ENCODE results near the gene TMPRSS6. TPM values are rescaled to one million over a fixed set of nuclear protein-coding genes. Genes with fewer than 3 reads are reported as not detected.

Gene TMPRSS6
- total and polyA plus RNA-seq, 2 of the 8 experiments (the other 6 are each of a cell fraction or from before 2014, with no cell fraction given), result 0.02 TPM; not detected in 1

DNA sequence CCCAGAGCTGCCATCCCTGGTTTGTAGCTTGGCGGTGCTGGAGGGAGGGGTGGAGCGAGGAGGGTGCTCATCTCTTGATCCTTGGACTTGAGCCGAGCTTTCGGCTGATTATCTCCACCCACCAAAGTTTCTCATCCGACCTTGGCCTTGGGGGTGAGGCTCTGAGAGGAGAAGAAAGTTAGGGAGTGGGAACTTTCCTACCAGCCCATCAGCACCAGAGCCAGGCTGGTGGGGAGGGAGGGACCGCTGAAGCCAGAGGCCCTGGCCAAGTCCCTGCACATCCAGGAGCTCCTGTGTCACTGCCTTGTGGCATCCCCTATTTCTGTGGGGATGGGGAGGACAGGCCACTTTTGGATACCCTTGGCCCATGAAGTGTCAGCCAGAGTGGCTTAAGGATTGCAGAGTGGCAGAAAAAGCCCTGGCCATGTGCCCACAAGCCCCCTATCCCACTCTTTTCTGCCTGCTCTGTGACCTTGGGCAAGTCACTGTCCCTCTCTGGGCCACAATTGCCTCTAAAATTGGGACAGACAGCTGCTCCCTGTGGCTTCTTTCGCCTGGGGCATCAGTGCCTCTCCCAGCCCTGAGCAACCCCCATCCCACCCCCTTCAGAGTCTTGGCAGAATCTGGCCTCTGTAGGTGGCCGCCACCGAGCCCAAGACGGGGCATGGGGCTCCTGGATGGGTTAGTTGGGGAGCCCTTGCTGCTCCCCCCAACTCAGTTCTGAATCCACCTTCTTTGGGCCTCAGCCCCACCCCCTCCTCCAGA lies 47.7 kb downstream of the TMPRSS6 start:
- H3K4me3 ChIP-seq (ENCODE audit: extremely low read depth in 1 of 4, insufficient read depth in 2 of 4, low read depth in 3 of 4, low read length in 4 of 4), result no peak overlapping the region
- peaks cover 0 to 8% (median 2%) of the 10 kb centered on the region in 4 experiments; a peak in 4 of 8 replicates for H3K36me3 ChIP-seq (ENCODE audit: control insufficient read depth in 2 of 4, insufficient read depth in 4 of 4, low read length in 3 of 4)
- no peak overlapping the region for H2AK5ac ChIP-seq (ENCODE audit: low read depth, low read length)
- no peaks in the 10 kb centered on the region; the same call in 1 of the 2 replicates for H3K23me2 ChIP-seq (ENCODE audit: low read depth, low read length)
- no peak overlapping the region; the same call in 1 of the 2 replicates for H3K18ac ChIP-seq (ENCODE audit: extremely low read depth, low read length)
- no peak overlapping the region for H3K4me2 ChIP-seq (ENCODE audit: insufficient read depth in 1 of 2, low read depth in 2 of 2, low read length in 2 of 2)
- H3K4me1 ChIP-seq (replicated peaks in 1 of 4; ENCODE audit: control insufficient read depth in 3 of 4, insufficient read depth in 4 of 4, low read length in 3 of 4), result peaks cover 0 to 20% (median 12%) of the 10 kb centered on the region in 4 experiments; a peak in 6 of 7 replicates
- 82% methylated on average over 10 of the region's 10 CpGs; no CpG with 5 or more reads in 1 of the 2 experiments for WGBS, 2 experiments (ENCODE audit: extremely low coverage in 1 of 2, insufficient coverage in 1 of 2, insufficient read length in 1 of 2, insufficient replicate concordance in 2 of 2, low coverage in 1 of 2, low lambda C conversion rate in 2 of 2, missing lambda C conversion rate in 1 of 2)
- H3K9me3 ChIP-seq (ENCODE audit: insufficient read depth in 2 of 2, low read depth in 1 of 2, low read length in 1 of 2), result no peaks in the 10 kb centered on the region
- no peak for DNase-seq (ENCODE audit: low read depth in 1 of 2, low spot score in 2 of 2)
- H3K23ac ChIP-seq (ENCODE audit: insufficient read length), result no peak overlapping the region
- no peak overlapping the region for H2BK5ac ChIP-seq (ENCODE audit: low read depth, low read length)
- ChIA-PET CTCF (ENCODE audit: partially characterized antibody) (interaction anchor here (1.5 kb wide), 1 partner anchor 29 kb away, joined by 4 read pairs; no protein-coding TSS in a partner anchor), POLR2A (ENCODE audit: partially characterized antibody) (interaction anchor here (1.0 to 1.1 kb wide), 3 partner anchors 10 to 43 kb away, joined by 3 to 4 read pairs (median 4); partner anchors contain the start of gene KCTD17)
- H3K27me3 ChIP-seq (replicated peaks in 1 of 4; ENCODE audit: control insufficient read depth in 3 of 4, extremely low read depth in 1 of 4, insufficient read depth in 3 of 4, low read length in 3 of 4), result peaks cover 0 to 15% (median 12%) of the 10 kb centered on the region in 4 experiments; a peak in 5 of 7 replicates
- no peak overlapping the region for H3K56ac ChIP-seq (replicated peaks; ENCODE audit: insufficient read length, low read depth, low read length)
- H4K8ac ChIP-seq (ENCODE audit: extremely low read depth, insufficient read depth, low read length), result no peak overlapping the region
- no peak overlapping the region for H2AFZ ChIP-seq (ENCODE audit: low read length)
- no peak overlapping the region for H3K4ac ChIP-seq (replicated peaks; ENCODE audit: insufficient read length, low read depth, low read length)
- no peak overlapping the region for H3K27ac ChIP-seq (ENCODE audit: low read depth, low read length)
- no peak overlapping the region for H3K9ac ChIP-seq (replicated peaks in 1 of 4; ENCODE audit: extremely low read depth in 1 of 4, low read depth in 3 of 4, low read length in 3 of 4)
- no peaks in the 10 kb centered on the region for H3K79me1 ChIP-seq (ENCODE audit: low read depth, low read length)
- H2BK15ac ChIP-seq (ENCODE audit: low read length), result no peak overlapping the region
- H3K14ac ChIP-seq (ENCODE audit: insufficient read length), result no peak overlapping the region
- H4K20me1 ChIP-seq (replicated peaks in 1 of 2; ENCODE audit: control insufficient read depth in 1 of 2, insufficient read depth in 2 of 2, low read length in 2 of 2), result peaks cover 0 to 10% of the 10 kb centered on the region in 2 experiments
- FAIRE-seq, result no peak
- H2BK20ac ChIP-seq (ENCODE audit: low read length), result no peak overlapping the region
- no peak overlapping the region for H4K91ac ChIP-seq (replicated peaks; ENCODE audit: insufficient read length, low read length)
- H3K79me2 ChIP-seq (ENCODE audit: control insufficient read depth in 1 of 2, insufficient read depth in 2 of 2, low read length in 2 of 2), result no peaks in the 10 kb centered on the region
- H2BK120ac ChIP-seq (replicated peaks; ENCODE audit: low read depth, low read length), result no peak overlapping the region
- no peak overlapping the region for H4K5ac ChIP-seq (ENCODE audit: insufficient read length, low read depth, low read length)
- no peak overlapping the region for H2BK12ac ChIP-seq (ENCODE audit: low read depth, low read length)
- TF ChIP-seq, protein P1, sequence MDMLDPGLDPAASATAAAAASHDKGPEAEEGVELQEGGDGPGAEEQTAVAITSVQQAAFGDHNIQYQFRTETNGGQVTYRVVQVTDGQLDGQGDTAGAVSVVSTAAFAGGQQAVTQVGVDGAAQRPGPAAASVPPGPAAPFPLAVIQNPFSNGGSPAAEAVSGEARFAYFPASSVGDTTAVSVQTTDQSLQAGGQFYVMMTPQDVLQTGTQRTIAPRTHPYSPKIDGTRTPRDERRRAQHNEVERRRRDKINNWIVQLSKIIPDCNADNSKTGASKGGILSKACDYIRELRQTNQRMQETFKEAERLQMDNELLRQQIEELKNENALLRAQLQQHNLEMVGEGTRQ (IDR thresholded peaks at IDR 0.05; ENCODE audit: low read length), result no peak
- TF ChIP-seq CTBP2 (IDR thresholded peaks at IDR 0.05; ENCODE audit: borderline replicate concordance, insufficient read depth, insufficient read length, low read length) (no peak), HDAC2 (IDR thresholded peaks at IDR 0.05; ENCODE audit: borderline replicate concordance in 1 of 2, low read depth in 2 of 2, low read length in 2 of 2) (no peak), ZNF274 (IDR thresholded peaks at IDR 0.05; ENCODE audit: borderline replicate concordance, extremely low read depth, low read length) (no peak), SUZ12 (IDR thresholded peaks at IDR 0.05; ENCODE audit: low read length) (no peak), TBP (IDR thresholded peaks at IDR 0.05; ENCODE audit: low read depth, low read length) (no peak), CEBPB (IDR thresholded peaks at IDR 0.05; ENCODE audit: low read depth, low read length) (no peak), JUN (IDR thresholded peaks at IDR 0.05; ENCODE audit: low read depth, low read length) (no peak), ASH2L (IDR thresholded peaks at IDR 0.05; ENCODE audit: low read length) (no peak), SIRT6 (IDR thresholded peaks at IDR 0.05; ENCODE audit: low read length) (no peak), POU5F1 (IDR thresholded peaks at IDR 0.05; ENCODE audit: low read depth, low read length) (no peak)
